Measurements from ENCODE around the gene AP1M2.
A peak's percentile ranks its signal among the peaks of the same experiment; 100 is the strongest.

Gene AP1M2

DNA sequence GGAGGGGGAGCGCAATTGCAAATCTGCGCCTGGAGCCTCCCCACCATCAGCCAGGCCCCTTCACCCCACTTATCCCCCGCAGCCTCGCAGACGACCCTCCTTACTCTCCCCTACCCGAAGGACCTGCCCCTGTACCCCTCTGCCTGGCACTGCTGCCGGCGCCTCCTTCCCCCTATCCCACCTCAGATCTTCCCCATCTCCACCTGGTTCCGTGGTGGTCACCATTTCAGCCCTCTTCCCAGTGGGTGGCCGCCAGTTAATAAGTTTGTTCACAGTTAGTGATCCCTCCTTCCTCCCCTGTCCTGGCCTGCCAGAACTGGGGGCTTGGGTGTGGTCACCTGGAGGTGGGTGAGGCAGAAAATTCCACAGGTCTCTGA is 38.6 kb upstream of the AP1M2 start:
- Histone ChIP-seq H3K4me1 (ENCODE audit: control insufficient read depth, insufficient read depth, low read length) (no peaks in the 10 kb centered on the region; the same call in 1 of the 2 replicates), H3K9me3 (ENCODE audit: control insufficient read depth, insufficient read depth, low read depth, low read length) (no peaks in the 10 kb centered on the region), H3K36me3 (ENCODE audit: control insufficient read depth in 2 of 2, insufficient read depth in 1 of 2, low read length in 2 of 2) (peaks cover 0 to 21% of the 10 kb centered on the region in 2 experiments; a peak in 2 of 3 replicates), H3K4me3 (ENCODE audit: low read depth, low read length) (peak overlapping the region; percentile 73), H3K27ac (ENCODE audit: extremely low read depth, low read depth, low read length) (peak overlapping the region; percentile 24; the same call in 1 of the 2 replicates)
- ChIA-PET CTCF (interaction anchor here (0.5 to 1.7 kb wide), 4 partner anchors 18 to 84 kb away, joined by 3 to 12 read pairs (median 4); no protein-coding TSS in a partner anchor), POLR2A (interaction anchor here (0.7 to 1.0 kb wide), 2 partner anchors 23 to 82 kb away, joined by 3 to 7 read pairs; partner anchors contain the start of gene ATG4D)
- TF ChIP-seq ZNF76 (tag by site-specific recombination; IDR thresholded peaks at IDR 0.05; ENCODE audit: borderline replicate concordance, low read depth) (peak; percentile 14; the same call in 1 of the 2 replicates), ZNF366 (tag by site-specific recombination; conservative IDR thresholded peaks at IDR 0.05) (peak; percentile 77; the same call in 1 of the 2 replicates), GLIS2 (tag by site-specific recombination; IDR thresholded peaks at IDR 0.05) (peak; percentile 49; the same call in 1 of the 2 replicates), EGR2 (tag by site-specific recombination; IDR thresholded peaks at IDR 0.05; ENCODE audit: low read depth) (no peak), ZNF223 (tag by site-specific recombination; IDR thresholded peaks at IDR 0.05) (peak; percentile 75; the same call in 1 of the 2 replicates), ZNF335 (tag by site-specific recombination; conservative IDR thresholded peaks at IDR 0.05) (peak; percentile 86), ZNF433 (tag by site-specific recombination; IDR thresholded peaks at IDR 0.05; ENCODE audit: low read depth) (no peak), ZNF785 (tag by site-specific recombination; IDR thresholded peaks at IDR 0.05) (0 out of 2 replicates have a peak, but pooled peaks have one; percentile 1), ZNF274 (IDR thresholded peaks at IDR 0.05; ENCODE audit: low read length) (no peak), ZNF274 (tag by site-specific recombination; IDR thresholded peaks at IDR 0.05; ENCODE audit: borderline replicate concordance) (no peak)
- TF ChIP-seq, protein P1, sequence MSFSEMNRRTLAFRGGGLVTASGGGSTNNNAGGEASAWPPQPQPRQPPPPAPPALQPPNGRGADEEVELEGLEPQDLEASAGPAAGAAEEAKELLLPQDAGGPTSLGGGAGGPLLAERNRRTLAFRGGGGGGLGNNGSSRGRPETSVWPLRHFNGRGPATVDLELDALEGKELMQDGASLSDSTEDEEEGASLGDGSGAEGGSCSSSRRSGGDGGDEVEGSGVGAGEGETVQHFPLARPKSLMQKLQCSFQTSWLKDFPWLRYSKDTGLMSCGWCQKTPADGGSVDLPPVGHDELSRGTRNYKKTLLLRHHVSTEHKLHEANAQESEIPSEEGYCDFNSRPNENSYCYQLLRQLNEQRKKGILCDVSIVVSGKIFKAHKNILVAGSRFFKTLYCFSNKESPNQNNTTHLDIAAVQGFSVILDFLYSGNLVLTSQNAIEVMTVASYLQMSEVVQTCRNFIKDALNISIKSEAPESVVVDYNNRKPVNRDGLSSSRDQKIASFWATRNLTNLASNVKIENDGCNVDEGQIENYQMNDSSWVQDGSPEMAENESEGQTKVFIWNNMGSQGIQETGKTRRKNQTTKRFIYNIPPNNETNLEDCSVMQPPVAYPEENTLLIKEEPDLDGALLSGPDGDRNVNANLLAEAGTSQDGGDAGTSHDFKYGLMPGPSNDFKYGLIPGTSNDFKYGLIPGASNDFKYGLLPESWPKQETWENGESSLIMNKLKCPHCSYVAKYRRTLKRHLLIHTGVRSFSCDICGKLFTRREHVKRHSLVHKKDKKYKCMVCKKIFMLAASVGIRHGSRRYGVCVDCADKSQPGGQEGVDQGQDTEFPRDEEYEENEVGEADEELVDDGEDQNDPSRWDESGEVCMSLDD (tag by site-specific recombination; IDR thresholded peaks at IDR 0.05): peak; percentile 45; the same call in 1 of the 2 replicates
- TF ChIP-seq, protein P2, sequence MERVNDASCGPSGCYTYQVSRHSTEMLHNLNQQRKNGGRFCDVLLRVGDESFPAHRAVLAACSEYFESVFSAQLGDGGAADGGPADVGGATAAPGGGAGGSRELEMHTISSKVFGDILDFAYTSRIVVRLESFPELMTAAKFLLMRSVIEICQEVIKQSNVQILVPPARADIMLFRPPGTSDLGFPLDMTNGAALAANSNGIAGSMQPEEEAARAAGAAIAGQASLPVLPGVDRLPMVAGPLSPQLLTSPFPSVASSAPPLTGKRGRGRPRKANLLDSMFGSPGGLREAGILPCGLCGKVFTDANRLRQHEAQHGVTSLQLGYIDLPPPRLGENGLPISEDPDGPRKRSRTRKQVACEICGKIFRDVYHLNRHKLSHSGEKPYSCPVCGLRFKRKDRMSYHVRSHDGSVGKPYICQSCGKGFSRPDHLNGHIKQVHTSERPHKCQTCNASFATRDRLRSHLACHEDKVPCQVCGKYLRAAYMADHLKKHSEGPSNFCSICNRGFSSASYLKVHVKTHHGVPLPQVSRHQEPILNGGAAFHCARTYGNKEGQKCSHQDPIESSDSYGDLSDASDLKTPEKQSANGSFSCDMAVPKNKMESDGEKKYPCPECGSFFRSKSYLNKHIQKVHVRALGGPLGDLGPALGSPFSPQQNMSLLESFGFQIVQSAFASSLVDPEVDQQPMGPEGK (tag by site-specific recombination; IDR thresholded peaks at IDR 0.05): peak; percentile 12; the same call in 1 of the 2 replicates
- TF ChIP-seq, protein P3, sequence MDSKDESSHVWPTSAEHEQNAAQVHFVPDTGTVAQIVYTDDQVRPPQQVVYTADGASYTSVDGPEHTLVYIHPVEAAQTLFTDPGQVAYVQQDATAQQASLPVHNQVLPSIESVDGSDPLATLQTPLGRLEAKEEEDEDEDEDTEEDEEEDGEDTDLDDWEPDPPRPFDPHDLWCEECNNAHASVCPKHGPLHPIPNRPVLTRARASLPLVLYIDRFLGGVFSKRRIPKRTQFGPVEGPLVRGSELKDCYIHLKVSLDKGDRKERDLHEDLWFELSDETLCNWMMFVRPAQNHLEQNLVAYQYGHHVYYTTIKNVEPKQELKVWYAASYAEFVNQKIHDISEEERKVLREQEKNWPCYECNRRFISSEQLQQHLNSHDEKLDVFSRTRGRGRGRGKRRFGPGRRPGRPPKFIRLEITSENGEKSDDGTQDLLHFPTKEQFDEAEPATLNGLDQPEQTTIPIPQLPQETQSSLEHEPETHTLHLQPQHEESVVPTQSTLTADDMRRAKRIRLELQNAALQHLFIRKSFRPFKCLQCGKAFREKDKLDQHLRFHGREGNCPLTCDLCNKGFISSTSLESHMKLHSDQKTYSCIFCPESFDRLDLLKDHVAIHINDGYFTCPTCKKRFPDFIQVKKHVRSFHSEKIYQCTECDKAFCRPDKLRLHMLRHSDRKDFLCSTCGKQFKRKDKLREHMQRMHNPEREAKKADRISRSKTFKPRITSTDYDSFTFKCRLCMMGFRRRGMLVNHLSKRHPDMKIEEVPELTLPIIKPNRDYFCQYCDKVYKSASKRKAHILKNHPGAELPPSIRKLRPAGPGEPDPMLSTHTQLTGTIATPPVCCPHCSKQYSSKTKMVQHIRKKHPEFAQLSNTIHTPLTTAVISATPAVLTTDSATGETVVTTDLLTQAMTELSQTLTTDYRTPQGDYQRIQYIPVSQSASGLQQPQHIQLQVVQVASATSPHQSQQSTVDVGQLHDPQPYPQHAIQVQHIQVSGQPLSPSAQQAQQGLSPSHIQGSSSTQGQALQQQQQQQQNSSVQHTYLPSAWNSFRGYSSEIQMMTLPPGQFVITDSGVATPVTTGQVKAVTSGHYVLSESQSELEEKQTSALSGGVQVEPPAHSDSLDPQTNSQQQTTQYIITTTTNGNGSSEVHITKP (tag by site-specific recombination; IDR thresholded peaks at IDR 0.05): peak; percentile 71
- TF ChIP-seq, protein P4, sequence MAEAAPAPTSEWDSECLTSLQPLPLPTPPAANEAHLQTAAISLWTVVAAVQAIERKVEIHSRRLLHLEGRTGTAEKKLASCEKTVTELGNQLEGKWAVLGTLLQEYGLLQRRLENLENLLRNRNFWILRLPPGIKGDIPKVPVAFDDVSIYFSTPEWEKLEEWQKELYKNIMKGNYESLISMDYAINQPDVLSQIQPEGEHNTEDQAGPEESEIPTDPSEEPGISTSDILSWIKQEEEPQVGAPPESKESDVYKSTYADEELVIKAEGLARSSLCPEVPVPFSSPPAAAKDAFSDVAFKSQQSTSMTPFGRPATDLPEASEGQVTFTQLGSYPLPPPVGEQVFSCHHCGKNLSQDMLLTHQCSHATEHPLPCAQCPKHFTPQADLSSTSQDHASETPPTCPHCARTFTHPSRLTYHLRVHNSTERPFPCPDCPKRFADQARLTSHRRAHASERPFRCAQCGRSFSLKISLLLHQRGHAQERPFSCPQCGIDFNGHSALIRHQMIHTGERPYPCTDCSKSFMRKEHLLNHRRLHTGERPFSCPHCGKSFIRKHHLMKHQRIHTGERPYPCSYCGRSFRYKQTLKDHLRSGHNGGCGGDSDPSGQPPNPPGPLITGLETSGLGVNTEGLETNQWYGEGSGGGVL (tag by site-specific recombination; IDR thresholded peaks at IDR 0.05): peak; percentile 30; the same call in 1 of the 2 replicates
- TF ChIP-seq, protein P5, sequence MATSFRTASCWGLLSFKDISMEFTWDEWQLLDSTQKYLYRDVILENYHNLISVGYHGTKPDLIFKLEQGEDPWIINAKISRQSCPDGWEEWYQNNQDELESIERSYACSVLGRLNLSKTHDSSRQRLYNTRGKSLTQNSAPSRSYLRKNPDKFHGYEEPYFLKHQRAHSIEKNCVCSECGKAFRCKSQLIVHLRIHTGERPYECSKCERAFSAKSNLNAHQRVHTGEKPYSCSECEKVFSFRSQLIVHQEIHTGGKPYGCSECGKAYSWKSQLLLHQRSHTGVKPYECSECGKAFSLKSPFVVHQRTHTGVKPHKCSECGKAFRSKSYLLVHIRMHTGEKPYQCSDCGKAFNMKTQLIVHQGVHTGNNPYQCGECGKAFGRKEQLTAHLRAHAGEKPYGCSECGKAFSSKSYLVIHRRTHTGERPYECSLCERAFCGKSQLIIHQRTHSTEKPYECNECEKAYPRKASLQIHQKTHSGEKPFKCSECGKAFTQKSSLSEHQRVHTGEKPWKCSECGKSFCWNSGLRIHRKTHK (tag by site-specific recombination; IDR thresholded peaks at IDR 0.05): no peak
